IMR-90 (cell line): ENCODE results near the gene TMED3. TPM values are rescaled to one million over a fixed set of nuclear protein-coding genes. Genes with fewer than 3 reads are reported as not detected.
A peak's percentile ranks its signal among the peaks of the same experiment; 100 is the strongest.

Experiments
- ATAC-seq: fragments of 200-7000 bp; cut with Tn5 transposase; 2 replicates; pipeline ENCODE4 v1.9.1; 2020; ENCODE audit warnings: low read depth, mild to moderate bottlenecking, moderate library complexity
- BruUV-seq: library from RNA; stranded (reverse); fragments of 400-500 nt; replicated peaks from 2 replicates; lab custom pipeline; 2021; lab: Mats Ljungman, UMichigan
- CTCF ChIA-PET: fragments of 300-600 bp; formaldehyde crosslinking; extraction: SDS; loops from one replicate; lab custom pipeline; 2021; ENCODE audit warnings: antibody characterized with exemption; lab: Yijun Ruan, JAX
- POLR2A ChIA-PET: fragments of 300-600 bp; sonication (Branson Sonifier 250); formaldehyde crosslinking; loops from one replicate; lab custom pipeline; 2022; ENCODE audit warnings: antibody characterized with exemption; ENCODE audit not compliant: unreplicated experiment; lab: Charles Lee
- DNase-seq: peaks from one replicate; pipeline ENCODE4 v3.0.0; 2013
- H2AFZ ChIP-seq: replicated peaks from 2 replicates; pipeline ENCODE3; 2013; ENCODE audit warnings: low read length, mild to moderate bottlenecking; ENCODE audit not compliant: poor library complexity
- H2AK5ac ChIP-seq: 2 replicates; pipeline ENCODE4 v1.6.1; 2013; ENCODE audit warnings: low read depth, low read length, inconsistent platforms
- H2AK9ac ChIP-seq: replicated peaks from 2 replicates; pipeline ENCODE3; 2013; ENCODE audit warnings: mild to moderate bottlenecking, low read depth, low read length, moderate library complexity; ENCODE audit not compliant: poor library complexity
- H2BK120ac ChIP-seq: 2 replicates; pipeline ENCODE4 v1.6.1; 2013; ENCODE audit warnings: low read depth, low read length, inconsistent platforms
- H2BK15ac ChIP-seq: 3 replicates; pipeline ENCODE4 v1.6.1; 2013; ENCODE audit warnings: low read depth, low read length, inconsistent platforms
- H2BK20ac ChIP-seq: 2 replicates; pipeline ENCODE4 v1.6.1; 2013; ENCODE audit warnings: low read depth, mild to moderate bottlenecking, inconsistent platforms, low read length, moderate library complexity
- H2BK5ac ChIP-seq: 2 replicates; pipeline ENCODE4 v1.6.1; 2013; ENCODE audit warnings: mild to moderate bottlenecking, low read depth, low read length, inconsistent platforms; ENCODE audit not compliant: poor library complexity, severe bottlenecking
- H3K14ac ChIP-seq: replicated peaks from 2 replicates; pipeline ENCODE4 v1.6.1; 2013; ENCODE audit warnings: low read depth, low read length, inconsistent platforms
- H3K18ac ChIP-seq: 2 replicates; pipeline ENCODE4 v1.6.1; 2013; ENCODE audit warnings: low read depth, low read length, control low read depth
- H3K23ac ChIP-seq: 2 replicates; pipeline ENCODE4 v1.6.1; 2013; ENCODE audit warnings: low read depth, low read length, inconsistent platforms
- H3K27ac ChIP-seq: 2 replicates; pipeline ENCODE4 v1.5.1; 2013; ENCODE audit warnings: mild to moderate bottlenecking, control low read depth, low read length; ENCODE audit not compliant: insufficient read depth
- H3K27me3 ChIP-seq: 2 replicates; pipeline ENCODE4 v1.6.1; 2013; ENCODE audit warnings: low read length; ENCODE audit not compliant: control insufficient read depth, insufficient read depth
- H3K36me3 ChIP-seq: 2 replicates; pipeline ENCODE4 v1.6.1; 2013; ENCODE audit warnings: low read length, mixed read lengths; ENCODE audit not compliant: control insufficient read depth, insufficient read depth
- H3K4ac ChIP-seq: 2 replicates; pipeline ENCODE4 v1.6.1; 2013; ENCODE audit warnings: low read depth, low read length, inconsistent platforms
- H3K4me1 ChIP-seq: 2 replicates; pipeline ENCODE4 v1.6.1; 2013; ENCODE audit warnings: low read length, mixed read lengths; ENCODE audit not compliant: control insufficient read depth, insufficient read depth
- H3K4me2 ChIP-seq: 2 replicates; pipeline ENCODE4 v1.6.1; 2013; ENCODE audit warnings: low read depth, mild to moderate bottlenecking, control low read depth, low read length, moderate library complexity
- H3K4me3 ChIP-seq: 2 replicates; pipeline ENCODE4 v1.5.1; 2013; ENCODE audit warnings: low read depth, mild to moderate bottlenecking, control low read depth, low read length, moderate library complexity; ENCODE audit not compliant: insufficient read depth
- H3K56ac ChIP-seq: 2 replicates; pipeline ENCODE4 v1.6.1; 2013; ENCODE audit warnings: low read length, inconsistent platforms; ENCODE audit not compliant: insufficient read depth; ENCODE audit errors: extremely low read depth
- H3K79me1 ChIP-seq, 2 experiments: 2 replicates each; pipeline ENCODE4 v1.6.1; 2013; ENCODE audit warnings: low read length in 2 of 2, inconsistent platforms in 1 of 2, low read depth in 1 of 2
- H3K9ac ChIP-seq: 2 replicates; pipeline ENCODE4 v1.6.1; 2013; ENCODE audit warnings: low read depth, low read length, control low read depth
- H3K9me1 ChIP-seq: 2 replicates; pipeline ENCODE4 v1.6.1; 2013; ENCODE audit warnings: low read length, inconsistent platforms; ENCODE audit not compliant: insufficient read depth
- H3K9me3 ChIP-seq: 2 replicates; pipeline ENCODE4 v1.6.1; 2013; ENCODE audit warnings: low read length; ENCODE audit not compliant: control insufficient read depth, insufficient read depth
- H4K20me1 ChIP-seq: 2 replicates; pipeline ENCODE4 v1.6.1; 2013; ENCODE audit warnings: low read length, inconsistent platforms; ENCODE audit not compliant: insufficient read depth
- H4K5ac ChIP-seq: 2 replicates; pipeline ENCODE4 v1.6.1; 2013; ENCODE audit warnings: mild to moderate bottlenecking, low read depth, low read length, control low read depth
- H4K8ac ChIP-seq, 2 experiments: 2 replicates each; pipeline ENCODE4 v1.6.1; 2013; ENCODE audit warnings: low read depth in 2 of 2, low read length in 2 of 2, control low read depth in 1 of 2, inconsistent platforms in 1 of 2
- H4K91ac ChIP-seq: 2 replicates; pipeline ENCODE4 v1.6.1; 2013; ENCODE audit warnings: low read depth, low read length, inconsistent platforms; ENCODE audit not compliant: insufficient read depth
- CEBPB ChIP-seq: IDR thresholded peaks from 2 replicates; pipeline ENCODE4 v1.6.1; 2012; ENCODE audit warnings: low read depth, low read length, improper control_type of control experiment
- RFX5 ChIP-seq: IDR thresholded peaks from 2 replicates; pipeline ENCODE4 v1.8.0; 2012; ENCODE audit warnings: low read depth, mild to moderate bottlenecking, low read length, moderate library complexity
- WGBS, 2 experiments: methylation state at CpG; one replicate each; pipeline versions ENCODE4 v1.1.5 to v1.1.7; 2013; ENCODE audit warnings: missing lambda C conversion rate in 2 of 2; ENCODE audit not compliant: insufficient read length in 1 of 2; ENCODE audit errors: extremely low coverage in 2 of 2; 5-methylcytosine and 5-hydroxymethylcytosine counted together
- dilution Hi-C: fragments of 300-500 bp; cut with HindIII; formaldehyde crosslinking; loops from one replicate; pipeline ENCODE4 v1.14.3; 2018; ENCODE audit warnings: low sequenced_read_pairs; ENCODE audit not compliant: unreplicated experiment
- in situ Hi-C: fragments of 300-500 bp; cut with MboI; formaldehyde crosslinking; loops from 3 replicates; pipeline ENCODE4 v1.14.3; 2019; ENCODE audit warnings: low sequenced_read_pairs, inconsistent platforms, mixed read lengths
- intact Hi-C: fragments of 100-400 bp; cut with micrococcal nuclease; formaldehyde crosslinking; loops from 2 replicates; pipeline ENCODE4 v1.10.0; 2022
- polyA plus RNA-seq, 3 experiments: library from polyadenylated mRNA; depleted of rRNA; stranded (reverse); fragments of >200 nt; gene quantifications; 2 replicates each; pipeline ENCODE4 v1.2.3, GENCODE V29; 2012; ENCODE audit warnings: low replicate concordance in 1 of 3
- total RNA-seq: library from RNA; depleted of rRNA; stranded (reverse); fragments of >200 nt; gene quantifications from 2 replicates; pipeline ENCODE4 v1.2.3, GENCODE V29; 2012

Gene TMED3
- total and polyA plus RNA-seq, 2 of the 4 experiments (the other 2 are of a cell fraction), result 170 to 237 TPM

DNA sequence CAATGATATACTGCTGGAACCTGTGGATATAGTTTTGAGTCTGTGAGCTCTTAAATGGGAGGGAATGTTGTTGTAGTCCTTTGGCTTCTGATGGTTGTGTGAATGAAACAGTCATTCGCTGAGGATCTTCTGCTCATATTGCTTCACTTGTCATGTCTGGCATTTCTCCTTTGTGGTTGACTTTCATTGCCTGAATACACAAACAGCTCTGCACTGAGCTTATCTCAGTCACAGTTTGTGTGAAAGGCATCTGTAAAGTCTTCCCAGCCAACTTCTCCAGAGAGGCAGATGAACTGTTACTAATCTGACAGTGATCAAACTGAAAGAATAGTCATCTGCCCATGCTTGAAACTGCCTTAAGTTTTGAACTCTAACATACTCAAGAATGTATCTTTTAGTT is 59.8 kb downstream of the TMED3 start:
- intact Hi-C loops (no loop called here), in situ Hi-C loops (no loop called here), dilution Hi-C loops (no loop called here)
- Histone ChIP-seq H3K36me3 (no peaks in the 10 kb centered on the region), H3K56ac (no peak overlapping the region), H3K27me3 (no peaks in the 10 kb centered on the region), H2BK5ac (no peak overlapping the region), H2BK15ac (no peak overlapping the region), H2AFZ (no peak overlapping the region), H2BK20ac (no peak overlapping the region), H4K20me1 (no peaks in the 10 kb centered on the region), H3K9me3 (no peaks in the 10 kb centered on the region), H2BK120ac (no peak overlapping the region), H3K4me1 (peaks cover 2% of the 10 kb centered on the region; the same call in 1 of the 2 replicates), H4K5ac (no peak overlapping the region), H3K27ac (no peak overlapping the region), H4K91ac (no peak overlapping the region), H3K4me3 (no peak overlapping the region), H3K79me1 (no peaks in the 10 kb centered on the region), H3K4ac (no peak overlapping the region), H2AK9ac (no peak overlapping the region), H3K9me1 (peaks cover 6% of the 10 kb centered on the region; the same call in 1 of the 2 replicates), H3K18ac (no peak overlapping the region), H4K8ac (no peak overlapping the region), H3K4me2 (no peak overlapping the region), H3K9ac (no peak overlapping the region), H3K23ac (no peak overlapping the region), H2AK5ac (no peak overlapping the region), H3K14ac (no peak overlapping the region)
- POLR2A ChIA-PET, result no interaction called here
- DNase-seq (peak; percentile 83), ATAC-seq (peak; percentile 64)
- BruUV-seq, result no TSS peak
- CTCF ChIA-PET, result interaction anchor here (0.6 to 1.5 kb wide), 4 partner anchors 9 to 225 kb away, joined by 3 to 5 read pairs (median 4); no protein-coding TSS in a partner anchor
- no CpG with 5 or more reads among the region's 1 CpG for WGBS, 2 experiments
- TF ChIP-seq RFX5 (no peak), CEBPB (peak; percentile 88)
